K562 (cell line): ENCODE data around the gene DGKZ. TPM values are rescaled to one million over a fixed set of nuclear protein-coding genes. Genes with fewer than 3 reads are reported as not detected.
A peak's percentile ranks its signal among the peaks of the same experiment; 100 is the strongest.

Source experiments
- ATAC-seq: fragments of 200-7000 bp; cut with Tn5 transposase; 3 replicates; pipeline ENCODE4 v1.9.1; 2020; ENCODE audit warnings: moderate library complexity
- BruUV-seq: library from RNA; stranded (reverse); fragments of 400-500 nt; replicated peaks from 2 replicates; lab custom pipeline; 2021; lab: Mats Ljungman, UMichigan
- CTCF ChIA-PET: fragments of 300-600 bp; formaldehyde crosslinking; extraction: SDS; loops from one replicate; lab custom pipeline; 2021; ENCODE audit warnings: low intra/inter-chr PET ratio; lab: Yijun Ruan, JAX
- POLR2A ChIA-PET: fragments of 300-600, 350-650 bp; sonication (Branson Sonifier 250); formaldehyde crosslinking; extraction: SDS; loops from one replicate; lab custom pipeline; 2021; ENCODE audit warnings: antibody characterized with exemption, inconsistent platforms; lab: Yijun Ruan, JAX
- DNase-seq, 4 experiments: peaks; one replicate each; pipeline versions ENCODE4 v3.0.0 to v3.0.0-alpha.2; 2011 to 2018; ENCODE audit warnings: low spot score in 3 of 4, mixed read lengths in 3 of 4; ENCODE audit errors: extremely low read depth in 1 of 4
- FAIRE-seq: peaks from 2 replicates; lab custom pipeline; 2011; peaks lifted over from hg19 to GRCh38; lab: Jason Lieb, UNC
- H2AFZ ChIP-seq: 2 replicates; pipeline ENCODE4 v1.6.0; 2011; ENCODE audit warnings: low read depth, low read length, control low read depth, inconsistent platforms
- H3K27ac ChIP-seq: fragments of 200-600 bp; 3 replicates; pipeline ENCODE4 v1.8.0; 2011; ENCODE audit warnings: low read depth, mild to moderate bottlenecking, control low read depth, inconsistent platforms, low read length, moderate library complexity, mixed read lengths; ENCODE audit errors: extremely low read depth
- H3K27me3 ChIP-seq, 2 experiments: fragments of 300-600 bp in 1 of 2; 2 replicates in 1 of 2; 3 replicates in 1 of 2; pipeline versions ENCODE4 v1.6.0 to v1.8.0; 2011; ENCODE audit warnings: inconsistent platforms in 2 of 2, low read length in 2 of 2, mild to moderate bottlenecking in 1 of 2, mixed read lengths in 1 of 2, moderate library complexity in 1 of 2; ENCODE audit not compliant: control insufficient read depth in 2 of 2, insufficient read depth in 2 of 2
- H3K36me3 ChIP-seq: fragments of 300-600 bp; 3 replicates; pipeline ENCODE4 v1.8.0; 2011; ENCODE audit warnings: mild to moderate bottlenecking, low read length, inconsistent platforms; ENCODE audit not compliant: control insufficient read depth, insufficient read depth
- H3K4me1 ChIP-seq, 2 experiments: fragments of 200-600 bp in 1 of 2; replicated peaks in 1 of 2; 2 replicates in 1 of 2; 3 replicates in 1 of 2; pipeline versions ENCODE4 v1.5.1 to v1.8.0; 2011; ENCODE audit warnings: inconsistent platforms in 2 of 2, low read length in 2 of 2, mild to moderate bottlenecking in 1 of 2, mixed read lengths in 1 of 2, moderate library complexity in 1 of 2; ENCODE audit not compliant: control insufficient read depth in 2 of 2, insufficient read depth in 2 of 2
- H3K4me2 ChIP-seq: 2 replicates; pipeline ENCODE4 v1.6.1; 2011; ENCODE audit warnings: low read length, control low read depth, inconsistent platforms, mixed read lengths; ENCODE audit not compliant: insufficient read depth
- H3K4me3 ChIP-seq: fragments of 200-600 bp; sonication (generic), shearing (Covaris generic); 2 replicates; pipeline ENCODE4 v1.5.1; 2016; ENCODE audit warnings: control low read depth, inconsistent platforms
- H3K79me2 ChIP-seq: fragments of 200-600 bp; 3 replicates; pipeline ENCODE4 v1.8.0; 2011; ENCODE audit warnings: low read length, inconsistent platforms; ENCODE audit not compliant: control insufficient read depth, insufficient read depth
- H3K9ac ChIP-seq, 2 experiments: 2 replicates each; pipeline versions ENCODE4 v1.6.0 to v1.6.1; 2011; ENCODE audit warnings: low read depth in 2 of 2, low read length in 2 of 2, control low read depth in 1 of 2, inconsistent platforms in 1 of 2, mild to moderate bottlenecking in 1 of 2, mixed read lengths in 1 of 2; ENCODE audit not compliant: insufficient read depth in 1 of 2
- H3K9me1 ChIP-seq: one replicate; pipeline ENCODE4 v1.6.0; 2011; ENCODE audit warnings: inconsistent platforms, mild to moderate bottlenecking, low read length, moderate library complexity; ENCODE audit not compliant: control insufficient read depth, insufficient read depth
- H3K9me3 ChIP-seq: replicated peaks from 2 replicates; pipeline ENCODE4 v1.5.1; 2011; ENCODE audit warnings: low read depth, low read length, inconsistent platforms; ENCODE audit not compliant: control insufficient read depth, insufficient read depth
- H4K20me1 ChIP-seq: replicated peaks from 2 replicates; pipeline ENCODE4 v1.6.1; 2011; ENCODE audit warnings: low read length, inconsistent platforms, mixed read lengths; ENCODE audit not compliant: control insufficient read depth, insufficient read depth
- CBX1 ChIP-seq: sonication (generic); IDR thresholded peaks from 2 replicates; pipeline ENCODE4 v1.6.1; 2016; ENCODE audit warnings: antibody characterized with exemption, low read depth, mild to moderate bottlenecking
- CREB1 ChIP-seq, 2 experiments: sonication (generic) in 1 of 2; formaldehyde crosslinking in 1 of 2; IDR thresholded peaks; 2 replicates each; pipeline versions ENCODE4 v1.6.1 to v1.8.0; 2012 to 2022; ENCODE audit warnings: inconsistent platforms in 1 of 2, mild to moderate bottlenecking in 1 of 2, missing genetic modification reagents in 1 of 2, moderate library complexity in 1 of 2
- ZNF707 ChIP-seq: fragments of 250-450 bp; sonication (Bioruptor Pico); conservative IDR thresholded peaks from 2 replicates; pipeline ENCODE4 v1.8.0; 2022; ENCODE audit warnings: inconsistent platforms, mild to moderate bottlenecking, moderate library complexity
- WGBS: fragments of 100-300 bp; shearing (Covaris generic); methylation state at CpG from one replicate; pipeline ENCODE4 v1.1.6; 2016; ENCODE audit warnings: low coverage, mixed read lengths; ENCODE audit not compliant: insufficient coverage; ENCODE audit errors: missing lambda C conversion rate; 5-methylcytosine and 5-hydroxymethylcytosine counted together
- in situ Hi-C: fragments of 300-500 bp; cut with MboI; formaldehyde crosslinking; loops from 4 replicates; pipeline ENCODE4 v1.15.0; 2018; ENCODE audit warnings: inconsistent platforms, mixed read lengths
- intact Hi-C: fragments of 100-400 bp; cut with micrococcal nuclease; formaldehyde crosslinking; loops from 2 replicates; pipeline ENCODE4 v1.14.2; 2022
- polyA plus RNA-seq, 8 experiments: library from polyadenylated mRNA; depleted of rRNA in 4 of 8; stranded (reverse) in 5 of 8; unstranded in 3 of 8; fragments of >200 nt; fragmentation: Nextera tagmentation in 2 of 8; fragmentation: Illumina TruSeq in 1 of 8; extraction: Ambion mirVana in 2 of 8; extraction: Trizol in 1 of 8; gene quantifications; 2 replicates each; pipeline versions ENCODE4 v1.2.1 to v1.2.3, GENCODE V29; 2011 to 2014; ENCODE audit warnings: inconsistent platforms in 1 of 8, missing spikeins in 1 of 8
- total RNA-seq, 7 experiments: library from RNA; depleted of rRNA in 6 of 7; stranded (reverse); fragments of >200 nt in 6 of 7; fragmentation: Illumina TruSeq in 2 of 7; extraction: Trizol in 2 of 7; gene quantifications; 2 replicates each; pipeline versions ENCODE4 v1.2.1 to v1.2.3, GENCODE V29; 2011 to 2021; ENCODE audit warnings: low replicate concordance in 1 of 7

DGKZ gene
- total and polyA plus RNA-seq, 9 of the 15 experiments (the other 6 are each of a cell fraction or from before 2014, with no cell fraction given), result 0.51 to 100 (median 44.2) TPM

- 44% methylated on average over 32 of the region's 49 CpGs for WGBS
- Histone ChIP-seq H4K20me1 (peaks cover 13% of the 10 kb centered on the region), H3K36me3 (no peaks in the 10 kb centered on the region), H3K9me3 (no peaks in the 10 kb centered on the region), H2AFZ (no peak overlapping the region), H3K4me1 (peaks cover 19 to 67% of the 10 kb centered on the region in 2 experiments), H3K4me2 (no peak overlapping the region), H3K4me3 (no peak overlapping the region), H3K27ac (no peak overlapping the region), H3K9ac (peak overlapping the region in 1 of 2 experiments; percentile 46; a peak in 1 of 4 replicates), H3K9me1 (no peaks in the 10 kb centered on the region), H3K79me2 (no peaks in the 10 kb centered on the region), H3K27me3 (peaks cover 0 to 11% of the 10 kb centered on the region in 2 experiments; a peak in 1 of 5 replicates)
- TF ChIP-seq CREB1 (IDR thresholded peaks at IDR 0.05), result no peak
- peak; percentile 6; the same call in 1 of the 2 replicates for TF ChIP-seq CREB1 (CRISPR knock-in tag; IDR thresholded peaks at IDR 0.05)
- TF ChIP-seq ZNF707, result no peak
- no peak for TF ChIP-seq CBX1
- intact Hi-C loops, result no loop called here
- ChIA-PET POLR2A (interaction anchor here (0.5 to 1.4 kb wide), 3 partner anchors 14 to 38 kb away, joined by 3 to 4 read pairs (median 3); no protein-coding TSS in a partner anchor), CTCF (no interaction called here)
- TSS peak; percentile 30 for BruUV-seq
- DNase-seq (peak in 1 of 4 experiments; percentile 18), FAIRE-seq (no peak), ATAC-seq (no peak)
- in situ Hi-C loops, result no loop called here
These were observed 43.3 kb downstream of the DGKZ start for GRCh38 chr11:46390331-46391171.
